K562 (cell line): ENCODE data around the gene ELOF1. TPM values are rescaled to one million over a fixed set of nuclear protein-coding genes. Genes with fewer than 3 reads are reported as not detected.

Experiments
- ARHGAP35 ChIP-seq: fragments of 450-650 bp; IDR thresholded peaks from 2 replicates; pipeline ENCODE4 v1.6.1; 2018; ENCODE audit not compliant: partially characterized antibody
- ARNT ChIP-seq, 2 experiments: fragments of 450-650 bp; IDR thresholded peaks; 2 replicates each; pipeline ENCODE4 v1.6.1; 2016; ENCODE audit warnings: mild to moderate bottlenecking in 1 of 2
- ASH1L ChIP-seq: fragments of 450-650 bp; IDR thresholded peaks from 2 replicates; pipeline ENCODE4 v1.6.1; 2018; ENCODE audit warnings: borderline replicate concordance, mild to moderate bottlenecking, low read depth; ENCODE audit not compliant: partially characterized antibody
- CBFA2T3 ChIP-seq: fragments of 450-650 bp; IDR thresholded peaks from 2 replicates; pipeline ENCODE4 v1.6.1; 2017
- CEBPB ChIP-seq: fragments of 450-650 bp; IDR thresholded peaks from 2 replicates; pipeline ENCODE4 v1.6.1; 2016; ENCODE audit warnings: missing genetic modification characterization, missing compliant biosample characterization
- CHAMP1 ChIP-seq: fragments of 450-650 bp; IDR thresholded peaks from 2 replicates; pipeline ENCODE4 v1.6.1; 2016; ENCODE audit warnings: mild to moderate bottlenecking
- CHD1 ChIP-seq: fragments of 200-600 bp; sonication (generic); IDR thresholded peaks from one replicate; pipeline ENCODE4 v1.6.1; 2012; ENCODE audit warnings: mild to moderate bottlenecking, moderate library complexity, low read length, inconsistent platforms
- CREM ChIP-seq: IDR thresholded peaks from 2 replicates; pipeline ENCODE4 v1.6.1; 2014; ENCODE audit warnings: antibody characterized with exemption, low read depth
- E2F8 ChIP-seq: fragments of 450-650 bp; IDR thresholded peaks from 2 replicates; pipeline ENCODE4 v1.7.1; 2018; ENCODE audit warnings: mild to moderate bottlenecking, low read depth; ENCODE audit not compliant: partially characterized antibody
- FOXA3 ChIP-seq, 2 experiments: fragments of 450-650 bp in 1 of 2; sonication (generic) in 1 of 2; formaldehyde crosslinking; IDR thresholded peaks in 1 of 2; conservative IDR thresholded peaks in 1 of 2; 2 replicates each; pipeline versions ENCODE4 v1.4.0 to v1.8.0; 2020 to 2022; ENCODE audit warnings: mild to moderate bottlenecking in 2 of 2, missing genetic modification reagents in 1 of 2
- GABPB1 ChIP-seq: sonication (generic); formaldehyde crosslinking; IDR thresholded peaks from 2 replicates; pipeline ENCODE4 v1.8.0; 2022; ENCODE audit warnings: mild to moderate bottlenecking, missing genetic modification reagents
- KDM5B ChIP-seq: fragments of 200-600 bp; sonication (generic); IDR thresholded peaks from 2 replicates; pipeline ENCODE4 v1.6.1; 2012; ENCODE audit warnings: low read depth, mild to moderate bottlenecking, moderate library complexity, low read length, control low read depth, inconsistent platforms; ENCODE audit not compliant: insufficient replicate concordance
- MAZ ChIP-seq, 2 experiments: fragments of 450-650 bp in 1 of 2; sonication (generic) in 1 of 2; formaldehyde crosslinking; IDR thresholded peaks in 1 of 2; conservative IDR thresholded peaks in 1 of 2; 2 replicates each; pipeline versions ENCODE4 v1.4.0 to v1.5.0; 2020; ENCODE audit warnings: mild to moderate bottlenecking in 1 of 2, missing genetic modification reagents in 1 of 2
- MTA2 ChIP-seq: fragments of 450-650 bp; IDR thresholded peaks from 2 replicates; pipeline ENCODE4 v1.6.1; 2016; ENCODE audit warnings: low read depth
- NCOA1 ChIP-seq: fragments of 450-650 bp; IDR thresholded peaks from 2 replicates; pipeline ENCODE4 v1.6.1; 2016; ENCODE audit warnings: low read depth
- NFATC3 ChIP-seq: fragments of 450-650 bp; IDR thresholded peaks from 2 replicates; pipeline ENCODE4 v1.6.1; 2017; ENCODE audit warnings: mild to moderate bottlenecking
- POLR2H ChIP-seq: IDR thresholded peaks from 2 replicates; pipeline ENCODE4 v1.6.1; 2016; ENCODE audit warnings: missing genetic modification characterization, low read depth, mild to moderate bottlenecking, control low read depth, missing compliant biosample characterization, moderate library complexity
- SMARCC2 ChIP-seq: fragments of 450-650 bp; IDR thresholded peaks from 2 replicates; pipeline ENCODE4 v1.6.1; 2017; ENCODE audit warnings: antibody characterized with exemption, moderate library complexity, mild to moderate bottlenecking, low read depth
- ZBTB33 ChIP-seq: sonication (generic); formaldehyde crosslinking; IDR thresholded peaks from 2 replicates; pipeline ENCODE4 v1.8.1; 2023; ENCODE audit warnings: mild to moderate bottlenecking, missing genetic modification reagents
- ZBTB7A ChIP-seq: IDR thresholded peaks from 2 replicates; pipeline ENCODE4 v1.6.1; 2011; ENCODE audit warnings: low read depth, mild to moderate bottlenecking, low read length, moderate library complexity, borderline replicate concordance; ENCODE audit not compliant: control insufficient read depth
- polyA plus RNA-seq, 8 experiments: library from polyadenylated mRNA; depleted of rRNA in 4 of 8; stranded (reverse) in 5 of 8; unstranded in 3 of 8; fragments of >200 nt; fragmentation: Nextera tagmentation in 2 of 8; fragmentation: Illumina TruSeq in 1 of 8; extraction: Ambion mirVana in 2 of 8; extraction: Trizol in 1 of 8; gene quantifications; 2 replicates each; pipeline versions ENCODE4 v1.2.1 to v1.2.3, GENCODE V29; 2011 to 2014; ENCODE audit warnings: inconsistent platforms in 1 of 8, missing spikeins in 1 of 8
- total RNA-seq, 7 experiments: library from RNA; depleted of rRNA in 6 of 7; stranded (reverse); fragments of >200 nt in 6 of 7; fragmentation: Illumina TruSeq in 2 of 7; extraction: Trizol in 2 of 7; gene quantifications; 2 replicates each; pipeline versions ENCODE4 v1.2.1 to v1.2.3, GENCODE V29; 2011 to 2021; ENCODE audit warnings: low replicate concordance in 1 of 7

The ELOF1 gene
- total and polyA plus RNA-seq, 9 of the 15 experiments (the other 6 are each of a cell fraction or from before 2014, with no cell fraction given) = 16.7 to 147 (median 74.2) TPM

- peak; percentile 46 for TF ChIP-seq E2F8
- TF ChIP-seq GABPB1 = peak; percentile 98
- peak; percentile 59 to 67; a peak in 3 of 4 replicates for TF ChIP-seq MAZ (CRISPR knock-in tag; conservative IDR thresholded peaks at IDR 0.05 in 1 of 2, IDR thresholded peaks at IDR 0.05 in 1 of 2)
- TF ChIP-seq NFATC3 = no peak
- TF ChIP-seq MTA2 = peak; percentile 68
- peak in 1 of 2 experiments; percentile 53; a peak in 1 of 4 replicates for TF ChIP-seq FOXA3 (CRISPR knock-in tag; conservative IDR thresholded peaks at IDR 0.05 in 1 of 2, IDR thresholded peaks at IDR 0.05 in 1 of 2)
- peak; percentile 30 for TF ChIP-seq POLR2H (tag)
- TF ChIP-seq CHAMP1 = no peak
- peak; percentile 80 for TF ChIP-seq CEBPB (tag)
- TF ChIP-seq ARHGAP35 = no peak
- TF ChIP-seq ASH1L = peak; percentile 51
- peak; percentile 63; the same call in 1 of the 2 replicates for TF ChIP-seq ZBTB7A
- TF ChIP-seq ZBTB33 = 0 out of 2 replicates have a peak, but pooled peaks have one; percentile 4
- no peak for TF ChIP-seq CHD1
- TF ChIP-seq NCOA1 = peak; percentile 55; the same call in 1 of the 2 replicates
- no peak for TF ChIP-seq ARNT (IDR thresholded peaks at IDR 0.05)
- peak; percentile 67 for TF ChIP-seq KDM5B
- TF ChIP-seq CBFA2T3 = 0 out of 2 replicates have a peak, but pooled peaks have one; percentile 9
- 0 out of 2 replicates have a peak, but pooled peaks have one; percentile 24 for TF ChIP-seq SMARCC2
- TF ChIP-seq CREM = peak; percentile 56
Measured at GRCh38 chr19:11528551-11529341, 30.3 kb downstream of the ELOF1 start, which contains the start of gene ECSIT (continued).
